Colonic mucosa (tissue), 4 donors: Measurements from ENCODE around the gene MXD3. TPM values are rescaled to one million over a fixed set of nuclear protein-coding genes. Genes with fewer than 3 reads are reported as not detected.
A peak's percentile ranks its signal among the peaks of the same experiment; 100 is the strongest.

Experiments
- DNase-seq: peaks from one replicate; pipeline ENCODE4 v3.0.0-alpha.2; 2020
- H3K27ac ChIP-seq: fragments of 200-600 bp; one replicate; pipeline ENCODE4 v1.8.0; 2021
- H3K27me3 ChIP-seq: fragments of 200-600 bp; one replicate; pipeline ENCODE4 v1.8.0; 2021
- H3K36me3 ChIP-seq: fragments of 200-600 bp; one replicate; pipeline ENCODE4 v1.8.0; 2021
- H3K4me1 ChIP-seq: fragments of 200-600 bp; one replicate; pipeline ENCODE4 v1.8.0; 2021; ENCODE audit warnings: mild to moderate bottlenecking
- H3K4me3 ChIP-seq: fragments of 200-600 bp; one replicate; pipeline ENCODE4 v1.8.0; 2021
- H3K9ac ChIP-seq, 2 donors: one replicate each; pipeline ENCODE4 v1.7.0; 2013; ENCODE audit warnings: control low read depth in 2 of 2, low read depth in 2 of 2, low read length in 2 of 2
- H3K9me3 ChIP-seq: fragments of 200-600 bp; one replicate; pipeline ENCODE4 v1.8.0; 2021
- intact Hi-C: fragments of 100-400 bp; cut with DNase I; formaldehyde crosslinking; loops from one replicate; pipeline ENCODE4 v1.14.1; 2022
- total RNA-seq, 2 donors: library from RNA; stranded (reverse); fragmentation: NEBNext Ultra II Directional in 1 of 2; extraction: Animal tissue kit (Norgen Biotek cat#: 25700) in 1 of 2; gene quantifications; one replicate each; pipeline ENCODE4 v1.2.1, GENCODE V29; 2021
- TF ChIP-seq, protein P1 (sequence below): fragments of 200-600 bp; IDR thresholded peaks from one replicate; pipeline ENCODE4 v1.8.0; 2022; ENCODE audit warnings: antibody characterized with exemption, mild to moderate bottlenecking
- donor health status: healthy.
- donor health status: DM: no; HTN: no; CAD: no.
- donor health status: DM: no; HTN: no; CAD: no.

Gene MXD3
- total RNA-seq, 2 donors from 2014 or later: 9.3 to 36.4 TPM

- intact Hi-C loops: no loop called here
- Histone ChIP-seq H3K36me3 (peaks cover 6% of the 10 kb centered on the region), H3K27ac (peak within 1 kb of the TSS; percentile 89), H3K9me3 (no peaks in the 10 kb centered on the region), H3K9ac (peak within 1 kb of the TSS; percentile 98 to 99), H3K4me1 (peaks cover 36% of the 10 kb centered on the region), H3K27me3 (no peaks in the 10 kb centered on the region), H3K4me3 (peak within 1 kb of the TSS; percentile 95)
- TF ChIP-seq, protein P1, sequence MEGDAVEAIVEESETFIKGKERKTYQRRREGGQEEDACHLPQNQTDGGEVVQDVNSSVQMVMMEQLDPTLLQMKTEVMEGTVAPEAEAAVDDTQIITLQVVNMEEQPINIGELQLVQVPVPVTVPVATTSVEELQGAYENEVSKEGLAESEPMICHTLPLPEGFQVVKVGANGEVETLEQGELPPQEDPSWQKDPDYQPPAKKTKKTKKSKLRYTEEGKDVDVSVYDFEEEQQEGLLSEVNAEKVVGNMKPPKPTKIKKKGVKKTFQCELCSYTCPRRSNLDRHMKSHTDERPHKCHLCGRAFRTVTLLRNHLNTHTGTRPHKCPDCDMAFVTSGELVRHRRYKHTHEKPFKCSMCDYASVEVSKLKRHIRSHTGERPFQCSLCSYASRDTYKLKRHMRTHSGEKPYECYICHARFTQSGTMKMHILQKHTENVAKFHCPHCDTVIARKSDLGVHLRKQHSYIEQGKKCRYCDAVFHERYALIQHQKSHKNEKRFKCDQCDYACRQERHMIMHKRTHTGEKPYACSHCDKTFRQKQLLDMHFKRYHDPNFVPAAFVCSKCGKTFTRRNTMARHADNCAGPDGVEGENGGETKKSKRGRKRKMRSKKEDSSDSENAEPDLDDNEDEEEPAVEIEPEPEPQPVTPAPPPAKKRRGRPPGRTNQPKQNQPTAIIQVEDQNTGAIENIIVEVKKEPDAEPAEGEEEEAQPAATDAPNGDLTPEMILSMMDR: peak; percentile 11
- peak; percentile 90 for DNase-seq
These were observed 8.4 kb downstream of the MXD3 start, which contains the start of the genes PRELID1 and RAB24 for GRCh38 chr5:177303121-177303924. Gene PRELID1, plus strand, starts transcription at chr5:177303799. Its CDS starts 187 bp downstream, at chr5:177303986. Gene RAB24, minus strand, starts transcription at chr5:177303719. Its CDS starts 431 bp downstream, at chr5:177303288.

DNA sequence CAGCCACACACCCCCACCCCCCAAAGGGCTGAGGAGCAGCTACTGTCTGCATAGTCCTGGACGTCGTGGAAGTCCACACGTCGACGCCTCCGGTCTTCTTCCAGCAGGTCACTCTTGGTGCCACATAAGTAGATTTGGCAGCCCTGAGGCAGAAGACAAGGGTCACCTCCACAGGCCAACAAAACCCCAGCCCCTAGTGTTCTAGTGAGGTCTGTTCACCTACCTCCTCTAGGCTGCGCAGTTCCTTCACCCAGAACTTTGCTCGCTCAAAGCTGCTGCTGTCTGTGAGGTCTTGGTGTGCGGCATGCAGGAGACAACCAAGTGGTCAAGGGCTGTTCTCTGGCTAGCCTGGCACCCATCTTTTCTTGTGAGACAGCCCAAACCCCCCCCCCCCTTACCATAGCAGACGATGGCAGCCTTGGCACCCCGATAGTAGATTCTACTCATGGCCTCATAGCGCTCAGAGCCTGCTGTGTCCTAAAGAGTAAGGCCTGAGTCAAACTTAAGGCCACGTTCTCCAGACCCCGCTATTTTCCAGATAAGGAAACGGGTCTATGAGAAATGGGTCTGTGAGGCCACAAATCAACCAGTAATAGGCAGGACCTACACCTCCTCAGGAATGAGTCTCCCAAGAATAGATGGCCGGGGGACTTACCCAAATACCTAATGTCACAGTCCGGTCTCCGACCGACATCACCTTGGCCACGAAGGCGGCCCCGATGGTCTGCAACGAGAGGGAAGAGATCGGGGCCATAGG is 9.2 kb downstream of the MXD3 start:
- Histone ChIP-seq H3K36me3 (peaks cover 6% of the 10 kb centered on the region), H3K4me1 (peaks cover 36% of the 10 kb centered on the region), H3K27me3 (no peaks in the 10 kb centered on the region), H3K9ac (peak overlapping the region; percentile 47 to 90), H3K4me3 (peak overlapping the region; percentile 95), H3K9me3 (no peaks in the 10 kb centered on the region), H3K27ac (peak overlapping the region; percentile 89)
- no peak for DNase-seq
- intact Hi-C loops: no loop called here
- TF ChIP-seq, protein P1: no peak

DNA sequence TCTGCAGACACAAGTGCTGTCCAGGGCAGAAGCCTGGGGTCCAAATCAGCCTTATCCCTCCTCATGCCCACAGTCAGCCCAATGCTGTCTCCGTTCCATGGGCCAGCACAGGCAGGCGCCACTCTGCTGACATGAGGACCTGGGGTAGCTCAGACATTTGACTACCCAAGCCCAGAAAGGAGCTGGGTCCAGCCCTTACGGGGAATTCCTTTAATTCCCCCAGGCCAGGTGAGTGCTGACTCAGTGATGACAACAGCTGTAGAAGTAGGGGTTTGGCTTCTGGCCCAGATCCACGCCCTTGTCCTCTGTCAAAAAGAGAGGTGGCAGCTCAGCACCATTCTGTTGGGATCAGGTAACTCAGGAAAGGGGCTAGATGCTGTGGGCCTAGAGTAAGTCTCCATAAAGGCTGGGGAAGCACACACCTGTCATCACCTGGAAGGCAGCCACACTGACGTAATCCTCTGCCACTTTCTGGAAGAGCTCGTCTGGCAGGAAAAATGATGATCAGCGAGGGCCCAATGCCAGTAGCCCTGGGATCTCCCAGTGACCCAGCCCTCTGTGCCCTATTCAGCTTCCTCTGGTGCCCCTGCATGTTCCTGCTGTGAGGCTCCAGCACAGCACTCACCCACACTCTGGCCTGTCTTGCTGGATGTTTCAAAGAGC is 10.1 kb downstream of the MXD3 start:
- no peaks in the 10 kb centered on the region for H3K27me3 ChIP-seq
- no peaks in the 10 kb centered on the region for H3K9me3 ChIP-seq
- H3K36me3 ChIP-seq: peaks cover 6% of the 10 kb centered on the region
- H3K4me1 ChIP-seq: peaks cover 36% of the 10 kb centered on the region
- peak overlapping the region; percentile 89 for H3K27ac ChIP-seq
- TF ChIP-seq, protein P1: no peak
- H3K9ac ChIP-seq: peak overlapping the region in 1 of 2 donors; percentile 90
- intact Hi-C loops: no loop called here
- DNase-seq: peak; percentile 93
- H3K4me3 ChIP-seq: peak overlapping the region; percentile 95

- Histone ChIP-seq H3K9me3 (no peaks in the 10 kb centered on the region), H3K27me3 (no peaks in the 10 kb centered on the region), H3K36me3 (peaks cover 6% of the 10 kb centered on the region), H3K9ac (peak overlapping the region in 1 of 2 donors; percentile 90), H3K27ac (peak overlapping the region; percentile 89), H3K4me3 (no peak overlapping the region), H3K4me1 (peaks cover 36% of the 10 kb centered on the region)
- no peak for DNase-seq
- intact Hi-C loops: no loop called here
- TF ChIP-seq, protein P1: no peak
These were observed 10.7 kb downstream of the MXD3 start for GRCh38 chr5:177300951-177301350.
